Mesendoderm (in vitro differentiated cells): ENCODE results near the gene STRN3.
"Not testable (repeated sequence)": the region's sequence is repeated elsewhere in the genome, so short reads cannot be mapped to it uniquely, and the experiment has no call there.

ENCODE experiments used
- DNase-seq: peaks from one replicate; pipeline ENCODE4 v3.0.0; 2013
- H2AK5ac ChIP-seq: 2 replicates; pipeline ENCODE4 v1.6.1; 2013; ENCODE audit warnings: low read length, inconsistent platforms
- H2BK120ac ChIP-seq: 2 replicates; pipeline ENCODE4 v1.6.1; 2013; ENCODE audit warnings: low read depth, mild to moderate bottlenecking, low read length, moderate library complexity, mixed read lengths
- H2BK15ac ChIP-seq: replicated peaks from 2 replicates; pipeline ENCODE4 v1.6.1; 2013; ENCODE audit warnings: low read depth, mild to moderate bottlenecking, moderate library complexity
- H2BK5ac ChIP-seq: 2 replicates; pipeline ENCODE4 v1.6.1; 2013; ENCODE audit warnings: low read length, inconsistent platforms
- H3K18ac ChIP-seq: 2 replicates; pipeline ENCODE4 v1.6.1; 2013; ENCODE audit warnings: mild to moderate bottlenecking, low read length, mixed read lengths
- H3K23ac ChIP-seq: one replicate; pipeline ENCODE4 v1.6.1; 2013; ENCODE audit warnings: low read length
- H3K27ac ChIP-seq: 2 replicates; pipeline ENCODE4 v1.5.1; 2013; ENCODE audit warnings: low read depth, mild to moderate bottlenecking, inconsistent platforms, low read length, moderate library complexity
- H3K27me3 ChIP-seq: 2 replicates; pipeline ENCODE4 v1.6.1; 2013; ENCODE audit warnings: low read length, control low read depth, mild to moderate bottlenecking, inconsistent platforms; ENCODE audit not compliant: insufficient read depth, poor library complexity
- H3K36me3 ChIP-seq: 2 replicates; pipeline ENCODE4 v1.6.1; 2013; ENCODE audit warnings: low read length, inconsistent platforms; ENCODE audit not compliant: control insufficient read depth, insufficient read depth
- H3K4ac ChIP-seq: one replicate; pipeline ENCODE4 v1.6.1; 2013; ENCODE audit warnings: low read depth, mild to moderate bottlenecking, low read length, moderate library complexity
- H3K4me1 ChIP-seq: 2 replicates; pipeline ENCODE4 v1.6.1; 2013; ENCODE audit warnings: low read depth, low read length, inconsistent platforms; ENCODE audit not compliant: control insufficient read depth
- H3K4me2 ChIP-seq: 2 replicates; pipeline ENCODE4 v1.6.1; 2013; ENCODE audit warnings: low read length
- H3K4me3 ChIP-seq: 2 replicates; pipeline ENCODE4 v1.5.1; 2013; ENCODE audit warnings: mild to moderate bottlenecking, low read length
- H3K56ac ChIP-seq: one replicate; pipeline ENCODE4 v1.6.1; 2013; ENCODE audit warnings: low read length
- H3K79me1 ChIP-seq: 2 replicates; pipeline ENCODE4 v1.6.1; 2013; ENCODE audit warnings: low read length, inconsistent platforms
- H3K79me2 ChIP-seq: 2 replicates; pipeline ENCODE4 v1.6.1; 2013; ENCODE audit warnings: mild to moderate bottlenecking, low read length; ENCODE audit not compliant: control insufficient read depth, insufficient read depth
- H3K9ac ChIP-seq: 2 replicates; pipeline ENCODE4 v1.6.1; 2013; ENCODE audit warnings: low read length, inconsistent platforms
- H4K5ac ChIP-seq: one replicate; pipeline ENCODE4 v1.6.1; 2013; ENCODE audit warnings: low read length
- H4K8ac ChIP-seq: one replicate; pipeline ENCODE4 v1.6.1; 2013; ENCODE audit warnings: low read depth, mild to moderate bottlenecking, control low read depth, low read length, moderate library complexity
- WGBS: extraction: QIAGEN DNeasy Blood & Tissue Kit; methylation state at CpG from one replicate; pipeline ENCODE4 v1.1.7; 2013; ENCODE audit warnings: low lambda C conversion rate, missing lambda C conversion rate; ENCODE audit not compliant: insufficient coverage; ENCODE audit errors: extremely low coverage; 5-methylcytosine and 5-hydroxymethylcytosine counted together

Gene STRN3

DNA sequence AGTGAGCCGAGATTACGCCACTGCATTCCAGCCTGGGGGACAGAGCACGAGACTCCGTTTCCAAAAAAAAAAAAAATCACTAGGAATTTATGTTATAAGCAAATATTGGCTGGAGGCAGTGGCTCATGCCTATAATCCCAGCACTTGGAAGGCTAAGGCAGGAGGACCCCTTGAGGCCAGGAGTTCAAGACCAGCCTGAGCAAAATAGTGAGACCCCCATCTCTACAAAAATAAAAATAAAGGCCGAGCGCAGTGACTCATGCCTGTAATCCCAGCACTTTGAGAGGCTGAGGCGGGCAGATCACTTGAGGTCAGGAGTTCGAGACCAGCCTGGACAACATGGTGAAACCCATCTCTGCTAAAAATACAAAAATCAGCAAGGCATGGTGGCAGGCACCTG, 36.7 kb upstream of the STRN3 start:
- not testable (repeated sequence) for H3K27ac ChIP-seq, H2BK5ac ChIP-seq, H3K9ac ChIP-seq, H3K4me3 ChIP-seq, DNase-seq, H3K18ac ChIP-seq, H3K4ac ChIP-seq, H3K79me1 ChIP-seq, H3K79me2 ChIP-seq, H3K56ac ChIP-seq, H3K23ac ChIP-seq, H2BK120ac ChIP-seq, H4K8ac ChIP-seq, H3K36me3 ChIP-seq, H3K4me2 ChIP-seq, H3K27me3 ChIP-seq, H2AK5ac ChIP-seq, H4K5ac ChIP-seq, H2BK15ac ChIP-seq
- WGBS = no CpG with 5 or more reads among the region's 8 CpGs
- peaks cover 19% of the 10 kb centered on the region for H3K4me1 ChIP-seq

DNA sequence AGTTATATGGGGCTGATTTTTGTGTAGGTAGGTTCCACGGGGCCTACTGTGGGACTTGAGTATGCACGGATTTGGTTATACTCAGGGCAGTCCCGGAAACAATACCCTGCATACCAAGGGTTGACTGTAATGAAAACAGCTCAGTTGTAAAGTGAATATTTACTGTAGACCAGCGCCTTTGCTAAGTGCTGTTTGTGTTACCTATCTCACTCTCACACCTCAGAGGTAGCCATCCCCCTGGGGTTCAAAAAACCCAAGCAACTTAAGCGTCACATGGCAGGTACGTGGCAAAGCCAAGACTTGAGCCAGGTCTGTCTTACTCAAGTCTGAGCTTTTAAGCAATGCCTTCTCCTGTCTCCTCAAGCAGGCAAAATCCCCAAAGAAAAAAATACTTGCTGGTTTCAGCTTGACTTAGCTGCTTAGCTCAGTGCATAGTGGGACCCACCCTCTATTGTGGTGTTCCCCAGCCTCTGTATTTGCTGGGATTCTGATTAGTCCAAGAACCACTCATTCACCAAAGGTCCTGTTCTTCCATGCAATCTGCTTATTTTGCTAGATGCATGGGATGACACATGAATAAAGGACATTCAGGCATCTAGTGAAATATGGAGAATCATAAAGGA, 34.2 kb upstream of the STRN3 start:
- Histone ChIP-seq H3K27ac (peak overlapping the region; percentile 83), H3K79me1 (peaks cover 4% of the 10 kb centered on the region), H4K5ac (no peak overlapping the region), H3K4me1 (peaks cover 19% of the 10 kb centered on the region), H3K36me3 (no peaks in the 10 kb centered on the region), H3K4me2 (no peak overlapping the region), H2BK15ac (no peak overlapping the region), H2BK5ac (peak overlapping the region; percentile 61), H3K18ac (peak overlapping the region; percentile 70), H4K8ac (no peak overlapping the region), H3K79me2 (no peaks in the 10 kb centered on the region), H2AK5ac (no peak overlapping the region), H3K23ac (no peak overlapping the region), H3K4me3 (no peak overlapping the region), H3K4ac (no peak overlapping the region), H3K9ac (peak overlapping the region; percentile 45), H3K56ac (peak overlapping the region; percentile 65), H3K27me3 (no peaks in the 10 kb centered on the region), H2BK120ac (no peak overlapping the region)
- peak; percentile 90 for DNase-seq
- no CpG with 5 or more reads among the region's 6 CpGs for WGBS

DNA sequence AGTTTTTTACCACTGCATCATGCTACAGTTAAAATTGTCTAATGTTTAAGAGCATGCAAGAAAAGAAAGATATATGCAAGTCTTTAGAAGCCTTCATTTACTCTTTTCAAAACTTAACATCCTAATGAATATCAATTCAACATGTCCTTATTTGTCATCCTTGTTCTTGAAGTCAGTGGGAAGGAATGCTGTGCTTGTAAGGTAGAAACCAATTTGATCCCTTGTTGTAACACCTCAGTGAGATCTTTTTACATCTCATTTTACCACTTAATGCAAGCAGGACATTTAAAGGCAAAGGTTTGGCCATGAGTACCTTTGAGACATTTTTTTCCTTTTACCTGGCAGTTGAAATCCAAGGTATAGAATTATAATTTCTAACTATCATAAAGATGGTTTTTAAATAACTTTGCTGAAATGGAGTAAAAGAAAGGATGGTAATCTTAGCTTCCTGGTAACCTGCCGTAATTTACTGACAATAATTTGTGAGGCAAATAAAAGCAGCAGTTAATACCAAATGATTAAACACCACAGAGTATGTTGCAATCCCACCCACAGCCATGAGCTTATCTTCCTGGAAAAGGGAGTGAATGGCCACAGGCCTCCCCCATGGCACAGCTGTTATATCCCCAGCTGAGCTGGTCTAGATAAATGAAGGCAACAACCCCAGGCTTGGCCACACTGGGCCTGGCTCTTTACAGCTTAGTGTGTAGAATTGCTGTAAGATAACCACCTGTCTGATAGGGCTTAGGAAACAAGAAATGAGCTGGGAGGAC, 33.2 kb upstream of the STRN3 start:
- H3K4me1 ChIP-seq = peaks cover 16% of the 10 kb centered on the region
- no peak overlapping the region for H3K4ac ChIP-seq
- H4K5ac ChIP-seq = no peak overlapping the region
- no peak overlapping the region for H2BK120ac ChIP-seq
- no CpG with 5 or more reads among the region's 1 CpG for WGBS
- H3K23ac ChIP-seq = no peak overlapping the region
- DNase-seq = peak; percentile 95
- no peak overlapping the region for H3K56ac ChIP-seq
- H2BK15ac ChIP-seq = no peak overlapping the region
- no peak overlapping the region for H2AK5ac ChIP-seq
- peaks cover 4% of the 10 kb centered on the region for H3K79me1 ChIP-seq
- H3K79me2 ChIP-seq = no peaks in the 10 kb centered on the region
- H3K18ac ChIP-seq = no peak overlapping the region
- no peak overlapping the region for H4K8ac ChIP-seq
- H3K27me3 ChIP-seq = no peaks in the 10 kb centered on the region
- no peak overlapping the region for H3K27ac ChIP-seq
- no peaks in the 10 kb centered on the region for H3K36me3 ChIP-seq
- H3K4me3 ChIP-seq = no peak overlapping the region
- H3K4me2 ChIP-seq = no peak overlapping the region
- H3K9ac ChIP-seq = no peak overlapping the region
- no peak overlapping the region for H2BK5ac ChIP-seq

- Histone ChIP-seq H2BK120ac (peak overlapping the region; percentile 95), H3K79me1 (peaks cover 1% of the 10 kb centered on the region), H2AK5ac (peak overlapping the region; percentile 59), H3K79me2 (no peaks in the 10 kb centered on the region), H4K5ac (no peak overlapping the region), H3K4ac (peak overlapping the region; percentile 57), H3K9ac (no peak overlapping the region), H3K27ac (peak overlapping the region; percentile 22), H3K4me3 (no peak overlapping the region), H3K27me3 (no peaks in the 10 kb centered on the region), H3K56ac (peak overlapping the region; percentile 69), H3K23ac (no peak overlapping the region), H2BK15ac (peak overlapping the region; percentile 39), H3K36me3 (no peaks in the 10 kb centered on the region), H3K4me2 (no peak overlapping the region), H3K18ac (peak overlapping the region; percentile 65), H4K8ac (no peak overlapping the region), H3K4me1 (peaks cover 16% of the 10 kb centered on the region), H2BK5ac (peak overlapping the region; percentile 70)
- WGBS = no CpG with 5 or more reads among the region's 12 CpGs
- no peak for DNase-seq
These were observed 31.7 kb upstream of the STRN3 start for GRCh38 chr14:31057701-31058364.

DNA sequence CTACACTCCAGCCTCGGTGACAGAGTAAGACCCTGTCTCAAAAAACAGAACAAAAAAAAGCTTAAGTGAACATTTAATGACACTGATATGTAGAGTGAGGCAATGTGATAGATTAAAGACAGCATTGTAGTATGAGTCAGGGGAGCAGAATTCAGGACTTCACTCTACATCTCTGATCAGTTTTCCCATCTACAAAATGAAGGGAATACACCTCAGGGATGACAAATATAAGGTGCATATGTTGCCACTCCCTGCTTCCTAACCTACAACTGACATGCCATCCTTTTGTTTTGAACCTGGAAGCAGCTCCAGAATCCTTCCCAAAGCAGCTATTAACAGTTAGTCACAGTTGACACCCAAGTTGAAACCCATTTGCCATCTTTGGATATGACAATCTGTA, 30.9 kb upstream of the STRN3 start:
- Histone ChIP-seq H2BK15ac (peak overlapping the region; percentile 57), H3K18ac (peak overlapping the region; percentile 18), H2AK5ac (no peak overlapping the region), H4K5ac (no peak overlapping the region), H3K23ac (no peak overlapping the region), H3K56ac (no peak overlapping the region), H3K4me2 (no peak overlapping the region), H3K36me3 (no peaks in the 10 kb centered on the region), H3K9ac (no peak overlapping the region), H3K79me2 (no peaks in the 10 kb centered on the region), H3K27me3 (no peaks in the 10 kb centered on the region), H2BK120ac (peak overlapping the region; percentile 32), H3K27ac (no peak overlapping the region), H3K4me1 (peaks cover 16% of the 10 kb centered on the region), H3K4ac (no peak overlapping the region), H2BK5ac (no peak overlapping the region), H3K79me1 (peaks cover 1% of the 10 kb centered on the region), H3K4me3 (no peak overlapping the region), H4K8ac (no peak overlapping the region)
- WGBS = no CpG with 5 or more reads among the region's 1 CpG
- DNase-seq = no peak
